ENCODE measurements around the gene TKTL1.

DNA sequence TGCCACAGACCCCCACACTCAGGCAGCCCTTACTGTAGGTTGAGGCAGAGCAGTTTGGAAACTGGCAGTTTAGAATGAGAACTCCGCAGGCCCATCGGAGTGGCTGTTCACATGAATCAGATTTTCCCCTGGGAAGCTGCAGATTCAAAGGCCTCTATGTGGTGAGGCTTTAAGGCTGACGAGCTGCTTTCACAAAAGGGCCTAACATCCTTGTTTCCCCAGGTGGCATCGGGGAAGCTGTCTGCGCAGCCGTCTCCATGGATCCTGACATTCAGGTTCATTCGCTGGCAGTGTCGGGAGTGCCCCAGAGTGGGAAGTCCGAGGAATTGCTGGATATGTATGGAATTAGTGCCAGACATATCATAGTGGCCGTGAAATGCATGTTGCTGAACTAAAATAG lies 33.7 kb downstream of the TKTL1 start:
- TF ChIP-seq POLR2A (IDR thresholded peaks at IDR 0.05) (no peak), POLR2AphosphoS5 (IDR thresholded peaks at IDR 0.05) (no peak), EP300 (IDR thresholded peaks at IDR 0.05; ENCODE audit: low read depth) (no peak)
- TF ChIP-seq, protein P1, sequence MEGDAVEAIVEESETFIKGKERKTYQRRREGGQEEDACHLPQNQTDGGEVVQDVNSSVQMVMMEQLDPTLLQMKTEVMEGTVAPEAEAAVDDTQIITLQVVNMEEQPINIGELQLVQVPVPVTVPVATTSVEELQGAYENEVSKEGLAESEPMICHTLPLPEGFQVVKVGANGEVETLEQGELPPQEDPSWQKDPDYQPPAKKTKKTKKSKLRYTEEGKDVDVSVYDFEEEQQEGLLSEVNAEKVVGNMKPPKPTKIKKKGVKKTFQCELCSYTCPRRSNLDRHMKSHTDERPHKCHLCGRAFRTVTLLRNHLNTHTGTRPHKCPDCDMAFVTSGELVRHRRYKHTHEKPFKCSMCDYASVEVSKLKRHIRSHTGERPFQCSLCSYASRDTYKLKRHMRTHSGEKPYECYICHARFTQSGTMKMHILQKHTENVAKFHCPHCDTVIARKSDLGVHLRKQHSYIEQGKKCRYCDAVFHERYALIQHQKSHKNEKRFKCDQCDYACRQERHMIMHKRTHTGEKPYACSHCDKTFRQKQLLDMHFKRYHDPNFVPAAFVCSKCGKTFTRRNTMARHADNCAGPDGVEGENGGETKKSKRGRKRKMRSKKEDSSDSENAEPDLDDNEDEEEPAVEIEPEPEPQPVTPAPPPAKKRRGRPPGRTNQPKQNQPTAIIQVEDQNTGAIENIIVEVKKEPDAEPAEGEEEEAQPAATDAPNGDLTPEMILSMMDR (IDR thresholded peaks at IDR 0.05): no peak

Data from transverse colon (tissue), 4 donors.